Esophagus (tissue), 2 donors: Measurements from ENCODE around the gene INSC. TPM values are rescaled to one million over a fixed set of nuclear protein-coding genes. Genes with fewer than 3 reads are reported as not detected.

Experiments used
- H3K27ac ChIP-seq, 2 donors: one replicate each; pipeline ENCODE4 v1.5.1; 2013; ENCODE audit warnings: low read depth in 2 of 2, mild to moderate bottlenecking in 2 of 2, inconsistent platforms in 1 of 2, low read length in 1 of 2, moderate library complexity in 1 of 2
- H3K27me3 ChIP-seq, 2 donors: one replicate each; pipeline ENCODE4 v1.6.1; 2013; ENCODE audit warnings: low read length in 2 of 2, control low read depth in 1 of 2, mild to moderate bottlenecking in 1 of 2; ENCODE audit not compliant: insufficient read depth in 2 of 2, control insufficient read depth in 1 of 2
- H3K36me3 ChIP-seq, 2 donors: one replicate each; pipeline ENCODE4 v1.6.1; 2013; ENCODE audit warnings: low read length in 1 of 2; ENCODE audit not compliant: control insufficient read depth in 2 of 2, insufficient read depth in 2 of 2
- H3K4me1 ChIP-seq, 2 donors: one replicate each; pipeline ENCODE4 v1.6.1; 2013; ENCODE audit warnings: low read length in 1 of 2; ENCODE audit not compliant: control insufficient read depth in 2 of 2, insufficient read depth in 2 of 2
- H3K4me3 ChIP-seq, 2 donors: one replicate each; pipeline ENCODE4 v1.5.1; 2013; ENCODE audit warnings: low read length in 2 of 2, mild to moderate bottlenecking in 2 of 2, low read depth in 1 of 2, moderate library complexity in 1 of 2
- H3K9me3 ChIP-seq, 2 donors: one replicate each; pipeline ENCODE4 v1.6.1; 2013; ENCODE audit warnings: mild to moderate bottlenecking in 2 of 2, low read depth in 1 of 2, low read length in 1 of 2, moderate library complexity in 1 of 2; ENCODE audit not compliant: control insufficient read depth in 2 of 2, insufficient read depth in 1 of 2
- WGBS, 2 donors: extraction: QIAGEN DNeasy Blood & Tissue Kit; methylation state at CpG; one replicate each; pipeline ENCODE4 v1.1.7; 2013; 5-methylcytosine and 5-hydroxymethylcytosine counted together
- polyA plus RNA-seq, 2 donors: library from polyadenylated mRNA; stranded (reverse); fragments of 200-250 nt; gene quantifications; one replicate each; pipeline ENCODE4 v1.2.3, GENCODE V29; 2013
- donor health status: healthy with polysubstance abuse.
- donor health status: Bipolar disorder and iron deficiency.

Gene INSC
- polyA plus RNA-seq, 2 donors, result 0.06 to 0.08 TPM

GRCh38 chr11:15158351-15159015 lies 43.8 kb downstream of the INSC start:
- Histone ChIP-seq H3K27ac (no peak overlapping the region), H3K4me1 (no peaks in the 10 kb centered on the region)

GRCh38 chr11:15159085-15159484 lies 44.4 kb downstream of the INSC start:
- Histone ChIP-seq H3K27me3 (no peaks in the 10 kb centered on the region), H3K36me3 (no peaks in the 10 kb centered on the region), H3K4me1 (no peaks in the 10 kb centered on the region), H3K27ac (no peak overlapping the region), H3K9me3 (peaks cover 0 to 3% of the 10 kb centered on the region in 2 donors), H3K4me3 (no peak overlapping the region)
- 55 to 58% methylated on average over 2 of the region's 2 CpGs for WGBS, 2 donors

More at GRCh38 chr11:15158351-15159015, 43.8 kb downstream of the INSC start:
- H3K9me3 ChIP-seq, result peaks cover 0 to 3% of the 10 kb centered on the region in 2 donors
- WGBS, 2 donors, result 42 to 45% methylated on average over 3 of the region's 3 CpGs
- no peaks in the 10 kb centered on the region for H3K36me3 ChIP-seq
- no peaks in the 10 kb centered on the region for H3K27me3 ChIP-seq
- H3K4me3 ChIP-seq, result no peak overlapping the region

GRCh38 chr11:15161790-15162189 lies 47.1 kb downstream of the INSC start:
- Histone ChIP-seq H3K27me3 (no peaks in the 10 kb centered on the region), H3K27ac (no peak overlapping the region), H3K9me3 (peaks cover 0 to 3% of the 10 kb centered on the region in 2 donors), H3K4me1 (no peaks in the 10 kb centered on the region), H3K4me3 (no peak overlapping the region), H3K36me3 (no peaks in the 10 kb centered on the region)
- WGBS, 2 donors, result 49 to 63% methylated on average over 1 of the region's 1 CpG

GRCh38 chr11:15163136-15163535 lies 48.4 kb downstream of the INSC start:
- Histone ChIP-seq H3K4me1 (no peaks in the 10 kb centered on the region), H3K27ac (no peak overlapping the region), H3K27me3 (no peaks in the 10 kb centered on the region), H3K4me3 (no peak overlapping the region), H3K9me3 (peaks cover 0 to 3% of the 10 kb centered on the region in 2 donors), H3K36me3 (no peaks in the 10 kb centered on the region)

DNA sequence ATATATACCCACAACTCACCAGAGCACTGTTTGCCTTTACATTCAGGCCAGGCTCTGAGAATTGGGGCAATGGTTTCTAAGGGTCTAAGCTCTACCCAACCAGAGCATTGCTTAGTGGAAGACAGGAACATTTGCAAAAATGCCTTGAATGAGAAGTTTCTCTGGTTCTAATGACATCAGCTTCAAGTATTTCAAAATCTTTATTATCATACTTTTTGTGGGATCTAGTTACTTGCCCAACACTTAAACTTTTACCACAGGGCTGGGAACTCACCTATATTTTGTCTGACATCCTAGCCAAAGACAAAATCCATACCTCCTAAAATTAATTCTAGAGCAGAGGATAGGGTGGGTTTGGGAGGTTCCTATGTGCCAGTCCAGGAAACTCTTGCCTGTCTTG lies 51.5 kb downstream of the INSC start:
- Histone ChIP-seq H3K27ac (no peak overlapping the region), H3K4me1 (no peaks in the 10 kb centered on the region), H3K9me3 (peaks cover 0 to 3% of the 10 kb centered on the region in 2 donors), H3K4me3 (no peak overlapping the region), H3K27me3 (no peaks in the 10 kb centered on the region), H3K36me3 (no peaks in the 10 kb centered on the region)

- H3K9me3 ChIP-seq, result no peaks in the 10 kb centered on the region
- H3K27me3 ChIP-seq, result no peaks in the 10 kb centered on the region
- H3K4me1 ChIP-seq, result no peaks in the 10 kb centered on the region
- no peaks in the 10 kb centered on the region for H3K36me3 ChIP-seq
- 72 to 76% methylated on average over 4 of the region's 4 CpGs for WGBS, 2 donors
- H3K4me3 ChIP-seq, result no peak overlapping the region
- no peak overlapping the region for H3K27ac ChIP-seq
These were observed 55.3 kb downstream of the INSC start for GRCh38 chr11:15169815-15170551.

- Histone ChIP-seq H3K9me3 (no peaks in the 10 kb centered on the region), H3K27ac (no peak overlapping the region), H3K27me3 (no peaks in the 10 kb centered on the region), H3K4me1 (no peaks in the 10 kb centered on the region), H3K36me3 (no peaks in the 10 kb centered on the region), H3K4me3 (no peak overlapping the region)
- WGBS, 2 donors, result 78 to 79% methylated on average over 3 of the region's 3 CpGs
These were observed 56.0 kb downstream of the INSC start for GRCh38 chr11:15170698-15171097.

- 82 to 94% methylated on average over 3 of the region's 3 CpGs for WGBS, 2 donors
- H3K4me1 ChIP-seq, result no peaks in the 10 kb centered on the region
- no peak overlapping the region for H3K4me3 ChIP-seq
- no peaks in the 10 kb centered on the region for H3K36me3 ChIP-seq
- no peaks in the 10 kb centered on the region for H3K27me3 ChIP-seq
- no peak overlapping the region for H3K27ac ChIP-seq
- peaks cover 0 to 2% of the 10 kb centered on the region in 2 donors for H3K9me3 ChIP-seq
These were observed 57.2 kb downstream of the INSC start for GRCh38 chr11:15171956-15172355.

GRCh38 chr11:15175831-15176230 lies 61.1 kb downstream of the INSC start:
- H3K36me3 ChIP-seq, result no peaks in the 10 kb centered on the region
- whole genome bisulfite sequencing, 2 donors, result 82 to 84% methylated on average over 11 of the region's 11 CpGs
- no peak overlapping the region for H3K4me3 ChIP-seq
- H3K9me3 ChIP-seq, result peaks cover 0 to 2% of the 10 kb centered on the region in 2 donors
- H3K27ac ChIP-seq, result no peak overlapping the region
- no peaks in the 10 kb centered on the region for H3K27me3 ChIP-seq
- no peaks in the 10 kb centered on the region for H3K4me1 ChIP-seq
